GM19240 (cell line): ENCODE measurements around the gene PSMB7.

ENCODE experiments used
- DNase-seq: peaks from one replicate; pipeline ENCODE4 v3.0.0; 2011; ENCODE audit warnings: low spot score; ENCODE audit not compliant: insufficient read length

Gene PSMB7

DNA sequence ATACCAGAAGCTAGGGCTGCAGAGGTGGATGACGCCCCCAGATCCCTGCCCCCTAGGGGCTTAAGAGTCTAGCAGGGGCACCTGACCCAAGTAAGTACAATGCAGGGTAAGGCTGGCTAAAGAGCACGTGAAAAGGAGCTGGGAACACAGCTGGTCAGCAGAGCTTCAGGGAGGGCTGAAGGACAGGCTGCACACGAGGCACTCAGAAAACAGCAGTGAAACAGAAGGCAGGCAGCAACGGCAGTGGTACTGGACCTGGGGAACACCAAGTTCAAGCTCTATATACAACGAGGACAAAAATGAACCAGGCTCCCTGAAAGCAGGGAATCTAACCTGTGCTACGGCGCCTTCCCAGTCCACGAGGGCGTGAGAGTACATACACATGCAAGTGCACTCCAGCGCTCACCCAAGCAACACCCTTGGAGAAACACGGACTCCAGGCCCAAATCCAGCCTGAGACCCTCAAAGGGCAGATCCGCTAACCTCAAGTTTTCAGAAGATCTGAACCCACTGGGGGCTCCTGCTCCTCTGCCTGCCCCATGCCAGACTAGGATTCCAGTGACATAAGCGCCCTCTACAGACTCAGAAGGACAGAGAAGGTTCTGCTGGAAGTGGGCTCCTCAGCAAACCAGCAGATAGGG, 57.4 kb downstream of the PSMB7 start:
- no peak for DNase-seq

DNA sequence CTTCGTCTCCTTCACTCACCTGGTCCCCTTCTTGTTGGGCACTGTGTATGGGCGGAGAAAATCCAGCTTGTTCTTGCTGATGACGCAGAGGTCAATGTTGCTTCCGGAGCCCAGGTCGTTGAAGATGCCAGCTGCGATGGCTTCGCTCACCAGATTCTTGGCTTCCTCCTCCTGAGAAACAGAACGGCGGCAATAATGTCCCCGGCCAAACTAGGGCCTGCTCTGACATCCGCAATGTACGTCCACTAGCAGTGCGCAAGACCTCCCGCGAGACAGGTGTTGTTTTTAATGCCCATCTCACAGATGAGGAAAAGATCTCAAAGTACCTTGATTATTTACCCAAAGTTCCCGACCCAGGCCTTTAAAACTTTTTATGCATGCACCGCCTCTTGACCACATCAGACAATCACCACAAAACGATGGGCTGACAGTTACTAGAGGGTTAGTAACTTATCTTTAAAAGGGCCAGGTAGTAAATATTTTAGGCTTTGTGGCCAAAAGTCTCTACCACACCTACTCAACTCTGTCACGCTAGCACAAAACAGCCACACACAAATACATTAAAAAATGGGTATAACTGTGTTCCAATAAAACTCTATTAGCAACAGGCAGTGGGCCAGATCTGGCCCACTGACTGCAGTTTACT, 58.4 kb downstream of the PSMB7 start:
- no peak for DNase-seq

DNA sequence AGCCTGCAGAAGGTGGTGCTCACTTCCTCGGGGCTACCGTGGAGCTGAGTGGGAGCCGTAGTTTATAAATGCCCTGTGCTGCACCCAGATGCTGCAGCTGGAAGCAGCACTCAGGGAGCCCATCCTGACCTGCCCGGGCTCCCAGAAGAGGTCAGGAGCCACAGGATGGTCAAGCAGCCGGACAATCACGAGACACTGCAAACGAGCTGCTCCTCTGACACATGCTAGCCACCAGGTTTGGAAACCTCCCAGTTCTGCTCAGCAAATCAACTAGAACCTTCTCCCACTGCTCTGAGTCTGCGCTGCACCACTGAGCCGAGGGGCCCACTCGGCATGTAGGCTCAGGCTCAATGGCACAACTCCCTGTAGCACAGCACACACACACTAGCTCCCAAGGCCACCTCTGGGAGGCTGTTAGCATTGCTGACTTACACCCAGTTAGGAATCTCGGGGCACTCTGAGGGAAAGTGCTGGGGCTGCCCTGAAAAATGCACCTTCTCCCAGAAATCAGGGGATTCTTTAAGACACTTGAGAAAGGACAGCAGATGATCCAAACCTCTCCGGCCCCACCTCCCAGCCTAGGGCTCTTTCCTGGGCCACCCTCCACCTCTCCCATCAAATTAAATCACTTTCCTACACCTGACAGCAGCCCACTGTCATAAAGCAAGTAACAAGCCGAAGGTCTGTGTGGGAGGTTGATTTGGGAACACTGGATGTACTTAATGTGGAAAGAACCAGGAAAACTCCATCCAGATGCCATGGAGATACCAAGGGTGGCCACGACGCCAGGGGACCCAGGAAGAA, 59.1 kb downstream of the PSMB7 start:
- DNase-seq, result no peak

DNA sequence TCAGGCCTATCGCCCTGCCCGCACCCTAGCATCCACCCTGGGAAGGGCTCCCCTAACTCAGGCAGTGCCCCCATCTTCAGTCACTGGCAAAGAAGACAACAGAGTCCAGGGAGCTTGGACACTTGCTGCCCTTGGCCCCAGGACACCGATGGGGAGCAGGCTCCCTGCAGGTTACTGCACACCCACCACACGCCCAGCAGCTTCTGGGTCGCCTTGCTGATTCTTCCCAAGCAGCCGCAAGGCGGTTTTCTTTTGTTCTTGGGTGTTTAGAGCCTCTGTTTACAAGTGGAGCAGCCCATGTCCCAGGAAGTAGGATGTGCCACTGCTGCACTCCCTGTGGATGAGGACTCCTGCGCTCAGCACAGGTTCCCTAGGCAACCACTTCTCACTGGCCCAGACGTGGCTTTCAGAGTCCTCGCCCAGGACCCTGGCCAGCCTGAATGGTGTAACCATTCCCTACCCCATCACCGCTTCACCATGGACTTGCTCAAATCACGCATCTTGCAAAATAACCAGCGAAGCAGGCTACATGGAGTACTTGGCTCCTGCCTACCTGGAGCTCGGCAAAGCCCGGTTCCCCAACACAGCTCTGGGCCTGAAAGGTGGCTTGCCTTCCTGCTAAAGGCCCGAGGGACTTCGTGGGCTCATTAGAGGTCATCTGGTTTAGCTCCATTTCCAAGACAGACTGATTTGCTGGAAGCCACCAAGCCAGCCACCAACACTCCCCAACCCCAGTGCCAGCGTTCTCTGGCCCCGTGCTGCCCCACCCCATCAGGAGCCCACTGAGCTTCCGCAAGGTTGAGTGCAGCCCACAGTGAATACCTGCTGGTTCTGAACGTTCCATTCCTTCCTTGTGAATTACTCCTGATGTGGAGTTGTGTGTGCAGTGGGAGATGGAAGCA, 60.0 kb downstream of the PSMB7 start:
- no peak for DNase-seq

DNA sequence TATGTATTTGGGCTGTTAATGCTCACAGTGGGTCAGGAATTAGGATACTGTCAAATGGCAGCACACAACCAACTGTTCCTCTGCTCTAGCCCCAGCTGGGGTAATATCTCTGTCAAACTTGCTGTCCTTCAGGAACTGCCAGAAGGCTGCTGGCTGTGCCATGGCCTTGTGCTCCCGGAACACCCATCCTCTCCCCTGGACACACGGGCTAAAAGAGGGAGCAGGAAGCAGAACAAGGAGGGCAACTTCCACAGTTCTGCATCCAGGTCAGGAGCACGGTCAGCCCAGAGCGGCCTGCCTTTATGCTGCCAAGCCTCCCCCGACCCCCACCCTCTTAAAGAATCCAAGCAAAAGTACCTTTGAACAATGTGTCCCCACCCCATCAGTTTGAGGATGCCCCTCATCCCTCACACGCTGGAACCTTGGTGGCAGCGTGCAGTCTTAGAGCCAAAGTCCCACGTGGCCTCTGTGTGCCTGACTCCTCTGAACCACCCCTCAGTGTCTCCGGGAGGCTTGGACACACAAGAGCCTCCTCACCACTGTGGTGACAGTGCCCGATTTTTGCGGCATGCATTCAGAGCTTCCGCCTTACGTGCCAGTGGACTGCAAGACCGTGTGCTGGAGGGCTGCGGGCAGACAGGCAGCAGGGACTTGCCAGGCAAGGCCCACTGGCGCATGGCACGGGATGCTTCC, 60.8 kb downstream of the PSMB7 start:
- no peak for DNase-seq

DNA sequence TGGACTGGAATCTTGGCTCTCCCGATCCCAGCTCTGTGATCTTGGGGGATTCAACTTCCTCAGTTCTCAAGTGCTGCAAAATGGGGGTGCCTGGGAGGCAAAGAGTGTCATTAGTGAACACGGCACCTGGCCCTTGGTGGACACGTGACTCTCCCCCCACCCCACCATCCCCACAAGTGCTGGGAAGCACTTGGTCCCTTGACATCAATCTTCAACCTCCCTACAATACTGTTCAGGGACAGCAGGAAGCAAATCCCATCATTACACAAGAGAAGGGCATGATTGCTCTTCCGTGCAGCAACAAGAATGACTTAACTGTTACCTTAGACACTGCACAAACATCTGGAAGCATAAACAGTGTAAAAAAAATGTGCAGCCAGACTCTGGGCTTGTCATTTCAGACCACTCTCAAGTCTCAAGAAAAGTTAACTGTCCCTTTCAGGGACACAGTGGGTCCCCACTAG, 61.4 kb downstream of the PSMB7 start:
- no peak for DNase-seq

DNA sequence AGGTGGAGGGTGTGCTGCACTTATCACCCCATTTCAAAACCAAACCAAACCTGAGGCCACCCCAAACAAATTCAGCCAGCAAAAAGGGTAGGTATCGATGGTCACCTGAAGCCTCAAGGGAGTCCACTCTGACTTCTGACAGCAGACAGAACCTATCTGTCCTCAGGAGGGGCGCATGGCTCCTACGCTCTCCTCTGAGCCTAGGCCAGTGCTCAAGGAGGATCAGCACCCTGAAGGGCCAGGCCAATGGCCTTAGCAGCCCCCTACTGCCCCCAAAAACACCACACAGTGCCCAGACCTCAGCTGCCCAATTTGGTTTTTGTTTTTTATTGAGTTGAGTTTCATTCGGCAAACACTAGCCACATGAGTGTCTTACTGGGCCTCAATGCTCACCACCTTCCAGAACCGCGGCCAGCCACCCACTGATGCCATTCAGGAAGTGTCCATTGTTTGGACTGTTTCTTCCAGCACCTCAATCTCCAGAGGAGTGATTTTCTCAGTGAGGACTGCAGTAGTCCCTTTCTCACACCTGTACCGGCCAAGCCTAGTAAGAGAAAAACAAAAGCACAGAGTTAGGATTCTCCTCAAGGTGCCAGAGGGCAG, 62.0 kb downstream of the PSMB7 start:
- DNase-seq, result no peak

DNA sequence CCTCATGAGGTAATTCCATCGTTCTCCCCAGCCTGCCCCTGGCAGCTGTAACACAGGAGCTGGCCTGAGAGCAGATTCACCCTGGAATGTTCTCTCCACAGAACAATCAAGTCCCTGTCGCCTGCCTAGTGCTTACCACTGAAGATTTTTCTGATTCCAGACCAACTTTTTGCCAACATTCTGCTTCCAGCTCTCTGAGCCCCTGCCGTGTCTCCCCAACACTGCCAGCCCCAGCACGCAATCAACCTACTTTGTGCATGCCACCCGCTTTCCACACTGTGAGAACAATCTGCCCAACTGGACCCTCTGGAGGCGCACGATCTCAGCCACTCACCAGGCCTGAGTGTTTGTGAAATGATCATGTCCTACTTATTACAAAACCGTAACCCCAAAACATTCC, 62.6 kb downstream of the PSMB7 start:
- no peak for DNase-seq

DNA sequence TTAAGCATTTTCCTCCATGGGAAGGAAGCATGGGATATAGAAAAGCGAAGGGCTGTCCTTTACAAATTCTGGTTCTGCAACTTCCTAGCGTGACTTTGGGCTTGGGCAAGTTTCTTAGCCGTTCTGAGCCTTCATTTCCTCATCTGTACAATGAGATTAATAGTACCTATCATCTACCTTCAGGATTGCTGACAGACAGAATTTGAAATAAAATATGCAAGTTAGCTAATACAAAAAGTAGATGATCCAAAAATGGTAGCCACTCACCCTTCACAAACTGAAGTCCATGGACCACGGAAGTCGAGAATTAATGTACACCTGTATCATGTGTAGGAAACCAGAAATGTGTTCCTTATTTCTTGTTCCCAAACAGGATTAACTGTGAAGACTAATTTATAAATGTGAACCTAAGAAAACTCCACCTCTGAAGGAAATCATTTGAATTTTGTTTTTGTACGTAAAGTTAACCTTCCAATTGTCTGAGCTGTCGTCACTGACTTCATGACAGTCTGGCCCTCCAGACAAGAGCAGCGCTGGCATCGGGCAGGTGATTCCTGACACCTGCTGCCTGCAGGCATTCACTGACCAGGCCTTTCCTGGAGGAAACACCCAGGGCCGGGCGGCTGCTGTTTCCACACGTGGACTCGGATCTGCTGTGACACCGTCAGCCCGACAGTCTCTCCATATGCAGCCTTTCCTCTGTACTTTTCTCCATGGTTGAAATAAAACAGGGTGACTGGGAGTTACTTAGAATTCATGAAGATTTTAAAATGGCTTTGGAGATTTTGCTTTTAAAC, 63.4 kb downstream of the PSMB7 start:
- DNase-seq, result no peak

DNA sequence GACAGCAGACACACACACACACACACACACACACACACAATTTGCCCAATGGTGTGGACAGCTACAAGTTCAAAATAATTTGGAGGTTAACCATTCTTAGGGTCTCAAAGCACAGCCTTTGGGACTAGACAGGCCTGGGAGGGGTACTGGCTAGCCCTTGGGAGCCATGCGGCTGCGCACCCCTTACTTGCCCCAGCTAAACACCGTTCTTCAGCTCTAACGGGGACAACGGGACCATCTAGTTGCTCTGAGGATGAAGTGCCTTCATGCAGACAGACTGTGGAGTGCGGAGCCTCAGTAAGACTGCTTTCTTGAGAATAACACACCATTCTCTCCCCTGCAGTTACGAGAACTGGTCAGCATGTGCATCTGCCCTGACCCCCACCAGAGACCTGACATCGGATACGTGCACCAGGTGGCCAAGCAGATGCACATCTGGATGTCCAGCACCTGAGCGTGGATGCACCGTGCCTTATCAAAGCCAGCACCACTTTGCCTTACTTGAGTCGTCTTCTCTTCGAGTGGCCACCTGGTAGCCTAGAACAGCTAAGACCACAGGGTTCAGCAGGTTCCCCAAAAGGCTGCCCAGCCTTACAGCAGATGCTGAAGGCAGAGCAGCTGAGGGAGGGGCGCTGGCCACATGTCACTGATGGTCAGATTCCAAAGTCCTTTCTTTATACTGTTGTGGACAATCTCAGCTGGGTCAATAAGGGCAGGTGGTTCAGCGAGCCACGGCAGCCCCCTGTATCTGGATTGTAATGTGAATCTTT, 64.6 kb downstream of the PSMB7 start:
- no peak for DNase-seq

DNA sequence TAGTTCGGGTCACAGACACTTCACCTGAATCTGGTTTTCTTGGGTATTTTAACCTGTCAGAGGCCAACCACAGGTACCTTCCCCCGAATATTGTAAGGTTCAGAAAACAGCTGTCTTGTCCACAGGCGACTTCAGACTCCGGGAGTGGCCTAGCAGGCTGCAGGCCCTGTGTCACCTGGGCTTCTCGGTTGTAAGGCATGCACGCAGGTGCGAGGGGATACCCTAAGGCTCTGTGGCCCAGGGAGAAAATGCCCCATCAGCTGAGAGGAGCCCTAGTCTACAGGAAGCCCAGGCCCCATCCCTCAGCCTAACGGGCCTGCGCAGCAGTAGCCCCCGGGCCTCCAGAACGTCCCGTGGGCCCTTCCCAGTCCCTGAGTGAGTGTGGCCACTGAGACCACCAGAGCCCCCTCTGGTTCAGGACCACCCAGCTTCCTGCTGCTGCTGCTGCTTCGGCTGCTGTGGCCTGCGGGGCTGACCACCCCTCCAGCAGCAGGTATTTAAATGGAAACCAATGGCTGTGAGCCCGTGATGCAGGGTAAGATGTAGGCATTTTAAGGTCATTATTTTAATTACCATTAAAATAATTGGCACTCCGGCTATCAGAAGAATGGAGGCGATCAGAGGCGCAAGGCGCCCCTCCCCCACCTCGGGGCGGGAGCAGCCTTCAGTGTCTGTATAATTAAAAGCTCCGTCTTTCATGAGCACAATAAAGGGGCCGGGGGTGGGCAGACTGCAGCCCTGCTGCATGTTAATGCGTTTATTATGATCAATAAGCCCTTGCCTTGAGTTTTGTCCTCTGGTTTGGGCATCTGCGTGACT, 65.4 kb downstream of the PSMB7 start:
- no peak for DNase-seq

DNA sequence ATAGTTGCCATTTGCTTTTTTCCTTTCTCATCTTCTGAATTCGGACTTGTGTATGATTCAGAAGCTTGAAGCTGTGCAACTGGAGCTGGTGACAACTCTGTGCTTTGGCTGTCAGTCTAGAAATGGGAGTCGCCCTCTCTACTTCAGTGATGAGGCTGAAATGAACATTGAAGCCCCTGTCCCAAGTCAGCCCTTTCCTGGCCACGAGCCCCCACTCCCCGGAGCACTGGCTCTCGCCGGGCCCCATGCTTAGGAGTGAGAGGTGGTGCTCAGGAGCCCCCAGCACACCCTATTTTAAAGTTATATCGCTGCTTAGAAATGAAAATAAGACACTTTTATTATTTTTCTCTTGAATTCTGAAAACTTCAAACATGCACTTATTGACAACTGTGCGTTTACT, 66.0 kb downstream of the PSMB7 start:
- DNase-seq, result no peak

DNA sequence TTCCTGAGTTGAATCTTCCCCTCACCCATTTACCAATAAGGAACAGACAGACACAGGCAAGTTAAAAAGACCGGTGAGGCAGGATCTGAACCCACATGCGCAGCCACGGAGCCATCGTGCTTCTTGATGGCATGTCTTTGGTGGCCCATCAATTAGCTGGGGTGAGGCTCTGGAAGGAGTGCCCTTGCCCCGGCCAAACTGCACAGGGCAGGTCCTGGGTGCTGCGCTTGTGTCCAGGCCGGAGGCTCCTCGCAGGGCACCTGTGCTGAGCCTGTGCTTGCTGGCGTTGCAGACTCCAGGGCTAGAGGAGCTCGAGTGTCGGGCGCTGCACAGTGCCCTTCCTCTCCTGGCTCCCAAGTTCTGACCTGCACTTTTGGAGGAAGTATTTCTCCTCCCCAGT, 66.4 kb downstream of the PSMB7 start:
- DNase-seq, result no peak

DNA sequence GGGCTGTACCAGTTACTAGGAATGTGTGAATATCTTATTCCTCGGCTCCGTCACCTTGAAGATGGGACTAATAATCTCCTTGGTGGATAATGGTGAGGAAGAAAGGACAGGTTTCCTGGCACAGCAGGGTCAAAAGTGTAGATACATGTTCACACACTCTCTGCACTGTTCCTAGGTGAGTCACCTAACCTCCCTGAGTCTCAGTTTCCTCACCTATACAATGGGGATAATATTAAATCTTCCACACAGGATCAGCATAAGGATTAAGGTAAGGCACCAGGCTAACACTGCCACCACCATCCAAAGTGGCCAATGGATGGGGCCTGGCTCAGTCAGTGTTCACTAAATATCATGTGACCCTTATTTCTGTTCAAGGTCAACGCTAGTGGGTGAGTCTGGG, 66.9 kb downstream of the PSMB7 start:
- DNase-seq, result no peak

DNA sequence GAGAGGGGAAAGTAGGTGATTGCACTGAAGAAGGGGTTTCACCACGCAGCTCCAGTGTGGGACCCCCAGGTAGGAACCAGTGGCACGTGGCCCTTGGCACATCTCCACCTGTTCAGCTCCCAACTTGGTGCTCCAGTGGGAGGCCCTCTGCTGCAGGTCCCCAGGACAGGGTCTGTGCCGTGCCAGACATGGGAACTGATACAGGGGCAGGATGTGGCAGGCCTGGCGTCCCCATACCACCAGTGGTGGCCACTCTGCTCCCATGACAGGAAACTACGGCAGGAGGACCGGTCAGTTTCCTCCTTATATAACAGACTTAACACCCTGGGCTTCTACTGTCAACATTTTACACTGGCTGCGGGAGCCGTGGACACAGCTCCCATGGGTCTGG, 67.3 kb downstream of the PSMB7 start:
- DNase-seq, result no peak

DNA sequence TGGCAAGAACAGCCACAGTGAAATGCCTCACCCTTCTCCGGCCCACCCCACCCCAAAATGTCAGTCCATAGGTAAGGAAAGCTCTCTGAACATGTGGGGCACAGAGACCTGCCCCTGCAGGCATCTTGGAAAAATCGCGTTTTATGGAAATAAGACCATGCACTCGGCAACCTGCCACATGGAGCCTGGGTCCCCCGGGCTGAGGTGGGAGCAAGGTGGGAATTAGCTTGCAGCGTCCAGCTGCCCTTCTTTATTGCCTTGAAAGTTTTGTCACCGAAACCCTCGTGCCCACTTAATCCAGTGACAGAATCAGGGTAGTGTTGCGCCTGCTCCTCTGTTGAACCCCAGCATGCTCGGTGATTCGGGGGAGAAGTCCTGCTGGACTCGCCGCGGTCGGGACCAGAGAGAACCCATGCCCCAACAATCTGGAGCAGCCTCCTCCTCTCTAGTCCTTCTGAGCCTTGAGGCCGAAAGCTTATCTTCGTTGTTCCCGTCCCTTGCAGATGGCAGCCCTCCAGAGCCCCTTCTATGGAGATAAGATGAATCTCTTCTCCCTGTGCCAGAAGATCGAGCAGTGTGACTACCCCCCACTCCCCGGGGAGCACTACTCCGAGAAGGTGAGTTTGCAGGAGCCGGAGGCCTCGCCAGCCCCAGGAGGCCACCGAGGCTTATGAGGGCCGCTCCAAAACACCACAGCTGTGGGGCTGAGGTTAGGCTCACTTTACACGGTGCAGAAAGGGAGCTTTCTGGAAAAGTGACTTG, 67.9 kb downstream of the PSMB7 start:
- DNase-seq, result no peak
